Thyroid gland (tissue), 4 donors: ENCODE results near the gene SAFB.

ENCODE experiments used
- CTCF ChIP-seq, 6 experiments: fragments of 200-600 bp in 3 of 6; fragments of 450-650 bp in 3 of 6; sonication (generic) in 3 of 6; IDR thresholded peaks; one replicate each; pipeline ENCODE4 v1.5.1; 2016 to 2019; ENCODE audit warnings: antibody characterized with exemption in 6 of 6, mild to moderate bottlenecking in 2 of 6, inconsistent platforms in 1 of 6, moderate library complexity in 1 of 6
- POLR2A ChIP-seq, 2 donors: fragments of 450-650 bp; IDR thresholded peaks; one replicate each; pipeline ENCODE4 v1.6.1; 2017; ENCODE audit warnings: antibody characterized with exemption in 2 of 2, mild to moderate bottlenecking in 2 of 2, moderate library complexity in 1 of 2

- TF ChIP-seq CTCF (IDR thresholded peaks at IDR 0.05) (no peak), POLR2A (IDR thresholded peaks at IDR 0.05) (no peak)
These were observed 29.4 kb downstream of the SAFB start for GRCh38 chr19:5652261-5652660.
